K562 (cell line): ENCODE measurements around the gene NRP2.

Experiments
- IRF2 ChIP-seq: sonication (generic); formaldehyde crosslinking; IDR thresholded peaks from 2 replicates; pipeline ENCODE4 v1.8.1; 2022; ENCODE audit warnings: mild to moderate bottlenecking, missing genetic modification reagents
- YY1 ChIP-seq, 3 experiments: IDR thresholded peaks; 2 replicates each; pipeline ENCODE4 v1.6.1; 2011; ENCODE audit warnings: low read length in 2 of 3, mild to moderate bottlenecking in 2 of 3, moderate library complexity in 2 of 3, borderline replicate concordance in 1 of 3, control low read depth in 1 of 3, low read depth in 1 of 3; ENCODE audit not compliant: insufficient read depth in 3 of 3, insufficient replicate concordance in 2 of 3, control insufficient read depth in 1 of 3, insufficient read length in 1 of 3; ENCODE audit errors: extremely low read depth in 1 of 3
- ZNF212 ChIP-seq: fragments of 450-650 bp; formaldehyde crosslinking; IDR thresholded peaks from 2 replicates; pipeline ENCODE4 v1.4.0; 2020; ENCODE audit warnings: mild to moderate bottlenecking

DNA sequence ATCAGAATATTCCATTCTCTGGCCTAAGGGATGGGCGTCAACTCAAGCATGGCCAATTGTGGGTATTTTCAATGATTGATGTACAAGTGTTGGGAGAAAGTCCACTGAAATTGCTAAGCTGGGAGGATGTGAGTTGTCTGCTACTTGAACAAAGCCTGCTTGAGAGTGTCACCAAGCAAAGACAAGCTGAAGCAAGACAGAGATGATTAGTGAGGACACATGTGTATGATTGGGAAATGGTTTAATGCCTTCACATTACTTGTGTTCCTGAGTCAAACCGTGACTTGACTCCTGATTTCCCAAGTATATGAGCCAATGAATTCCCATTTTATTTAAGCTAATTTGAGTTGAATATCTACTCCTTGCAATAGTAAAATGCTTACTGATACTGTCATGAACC, 23.7 kb upstream of the NRP2 start:
- TF ChIP-seq ZNF212 (no peak), YY1 (IDR thresholded peaks at IDR 0.05; ENCODE audit: borderline replicate concordance in 1 of 3, control insufficient read depth in 1 of 3, extremely low read depth in 1 of 3, insufficient read depth in 3 of 3, insufficient read length in 1 of 3, insufficient replicate concordance in 2 of 3, low read depth in 1 of 3, low read length in 2 of 3) (no peak), IRF2 (CRISPR knock-in tag) (no peak)
